Neuronal stem cell (in vitro differentiated cells): ENCODE data around the gene TBC1D14.
A peak's percentile ranks its signal among the peaks of the same experiment; 100 is the strongest.

Source experiments
- DNase-seq: peaks from one replicate; pipeline ENCODE4 v3.0.0-alpha.2; 2013; ENCODE audit warnings: low spot score
- H2AFZ ChIP-seq: one replicate; pipeline ENCODE4 v1.6.1; 2013; ENCODE audit warnings: mild to moderate bottlenecking, low read length, inconsistent platforms
- H2AK5ac ChIP-seq: 2 replicates; pipeline ENCODE4 v1.6.1; 2013; ENCODE audit warnings: low read depth, mild to moderate bottlenecking, inconsistent platforms, low read length, moderate library complexity, mixed read lengths
- H2BK120ac ChIP-seq: 2 replicates; pipeline ENCODE4 v1.6.1; 2013; ENCODE audit warnings: low read depth, mild to moderate bottlenecking, inconsistent platforms, low read length, moderate library complexity, mixed read lengths
- H2BK12ac ChIP-seq: one replicate; pipeline ENCODE4 v1.6.1; 2013; ENCODE audit warnings: low read length, inconsistent platforms
- H2BK15ac ChIP-seq: 2 replicates; pipeline ENCODE4 v1.6.1; 2013; ENCODE audit warnings: mild to moderate bottlenecking, low read length, inconsistent platforms, mixed read lengths
- H2BK5ac ChIP-seq: one replicate; pipeline ENCODE4 v1.6.1; 2013; ENCODE audit warnings: inconsistent platforms, mild to moderate bottlenecking, low read length, moderate library complexity
- H3K14ac ChIP-seq: one replicate; pipeline ENCODE4 v1.6.1; 2013; ENCODE audit warnings: low read length, inconsistent platforms
- H3K18ac ChIP-seq: 2 replicates; pipeline ENCODE4 v1.6.1; 2013; ENCODE audit warnings: low read length, inconsistent platforms
- H3K23ac ChIP-seq: 2 replicates; pipeline ENCODE4 v1.6.1; 2013; ENCODE audit warnings: low read depth, mild to moderate bottlenecking, mixed read lengths, low read length, inconsistent platforms; ENCODE audit not compliant: poor library complexity
- H3K27ac ChIP-seq: replicated peaks from 3 replicates; pipeline ENCODE4 v1.5.1; 2013; ENCODE audit warnings: low read length, inconsistent platforms
- H3K27me3 ChIP-seq, 3 experiments: 2 replicates each; pipeline ENCODE4 v1.6.1; 2013; ENCODE audit warnings: low read length in 3 of 3, mild to moderate bottlenecking in 2 of 3, inconsistent platforms in 1 of 3, low read depth in 1 of 3, mixed read lengths in 1 of 3, moderate library complexity in 1 of 3; ENCODE audit not compliant: control insufficient read depth in 3 of 3, insufficient read depth in 3 of 3
- H3K36me3 ChIP-seq, 2 donors: replicated peaks in 1 of 2; 2 replicates each; pipeline ENCODE4 v1.6.1; 2013; ENCODE audit warnings: low read length in 2 of 2; ENCODE audit not compliant: control insufficient read depth in 2 of 2, insufficient read depth in 2 of 2
- H3K4ac ChIP-seq: 2 replicates; pipeline ENCODE4 v1.6.1; 2013; ENCODE audit warnings: inconsistent platforms, mild to moderate bottlenecking, low read length, moderate library complexity
- H3K4me1 ChIP-seq, 2 donors: 1 replicate in 1 of 2; 2 replicates in 1 of 2; pipeline ENCODE4 v1.6.1; 2013; ENCODE audit warnings: low read length in 2 of 2, low read depth in 1 of 2; ENCODE audit not compliant: control insufficient read depth in 2 of 2, insufficient read depth in 1 of 2
- H3K4me2 ChIP-seq: one replicate; pipeline ENCODE4 v1.6.1; 2013; ENCODE audit warnings: mild to moderate bottlenecking, low read length, inconsistent platforms; ENCODE audit not compliant: insufficient read depth, poor library complexity, severe bottlenecking
- H3K4me3 ChIP-seq, 2 donors: 2 replicates each; pipeline ENCODE4 v1.5.1; 2013; ENCODE audit warnings: low read length in 2 of 2, mild to moderate bottlenecking in 2 of 2, inconsistent platforms in 1 of 2, moderate library complexity in 1 of 2
- H3K79me1 ChIP-seq: one replicate; pipeline ENCODE4 v1.6.1; 2013; ENCODE audit warnings: low read depth, mild to moderate bottlenecking, inconsistent platforms, low read length, moderate library complexity
- H3K9ac ChIP-seq: one replicate; pipeline ENCODE4 v1.6.1; 2013; ENCODE audit warnings: mild to moderate bottlenecking, low read depth, low read length, inconsistent platforms; ENCODE audit not compliant: poor library complexity
- H3K9me3 ChIP-seq, 2 donors: replicated peaks in 1 of 2; 2 replicates each; pipeline versions ENCODE3 to v1.6.1; 2013; ENCODE audit warnings: low read length in 2 of 2, mild to moderate bottlenecking in 2 of 2, inconsistent platforms in 1 of 2, low read depth in 1 of 2, mixed read lengths in 1 of 2, moderate library complexity in 1 of 2; ENCODE audit not compliant: control insufficient read depth in 2 of 2, insufficient read depth in 1 of 2
- H4K8ac ChIP-seq: one replicate; pipeline ENCODE4 v1.6.1; 2013; ENCODE audit warnings: low read depth, mild to moderate bottlenecking, inconsistent platforms, low read length, moderate library complexity
- H4K91ac ChIP-seq: one replicate; pipeline ENCODE4 v1.6.1; 2013; ENCODE audit warnings: low read length, low read depth, mild to moderate bottlenecking, inconsistent platforms; ENCODE audit not compliant: poor library complexity
- WGBS, 2 donors: extraction: QIAGEN DNeasy Blood & Tissue Kit; methylation state at CpG; one replicate each; pipeline ENCODE4 v1.1.7; 2013; ENCODE audit warnings: missing lambda C conversion rate in 2 of 2, mixed read lengths in 1 of 2; ENCODE audit not compliant: insufficient read length in 2 of 2, insufficient replicate concordance in 1 of 2; ENCODE audit errors: extremely low coverage in 2 of 2; 5-methylcytosine and 5-hydroxymethylcytosine counted together

Gene TBC1D14

GRCh38 chr4:6896035-6896434, 13.6 kb upstream of the TBC1D14 start:
- Histone ChIP-seq H2AK5ac (no peak overlapping the region), H3K9ac (no peak overlapping the region), H2BK5ac (no peak overlapping the region), H3K14ac (no peak overlapping the region), H3K4me2 (no peak overlapping the region), H4K91ac (no peak overlapping the region), H3K9me3 (no peaks in the 10 kb centered on the region), H3K4me1 (peaks cover 5 to 6% of the 10 kb centered on the region in 2 donors), H3K27me3 (peaks cover 0 to 1% (median 0%) of the 10 kb centered on the region in 3 experiments), H3K4me3 (no peak overlapping the region), H3K27ac (no peak overlapping the region), H2BK120ac (no peak overlapping the region), H3K79me1 (no peaks in the 10 kb centered on the region), H3K23ac (no peak overlapping the region), H4K8ac (no peak overlapping the region), H3K36me3 (no peaks in the 10 kb centered on the region), H3K4ac (no peak overlapping the region), H3K18ac (no peak overlapping the region), H2BK12ac (no peak overlapping the region), H2AFZ (no peak overlapping the region), H2BK15ac (no peak overlapping the region)
- no peak for DNase-seq
- no CpG with 5 or more reads among the region's 5 CpGs for WGBS, 2 donors

- Histone ChIP-seq H2BK15ac (no peak overlapping the region), H3K4me2 (no peak overlapping the region), H3K4ac (no peak overlapping the region), H3K14ac (no peak overlapping the region), H3K36me3 (no peaks in the 10 kb centered on the region), H3K9ac (no peak overlapping the region), H3K27ac (no peak overlapping the region), H3K9me3 (no peaks in the 10 kb centered on the region), H2BK120ac (no peak overlapping the region), H4K8ac (no peak overlapping the region), H3K79me1 (no peaks in the 10 kb centered on the region), H3K4me3 (no peak overlapping the region), H3K4me1 (peaks cover 0 to 3% of the 10 kb centered on the region in 2 donors), H3K18ac (no peak overlapping the region), H3K23ac (no peak overlapping the region), H2BK5ac (no peak overlapping the region), H2AFZ (no peak overlapping the region), H3K27me3 (peaks cover 0 to 7% (median 0%) of the 10 kb centered on the region in 3 experiments), H2BK12ac (no peak overlapping the region), H2AK5ac (no peak overlapping the region), H4K91ac (no peak overlapping the region)
- no peak for DNase-seq
- no CpG with 5 or more reads among the region's 3 CpGs for WGBS, 2 donors
Observed at GRCh38 chr4:6898763-6899162, 10.9 kb upstream of the TBC1D14 start.

- Histone ChIP-seq H3K23ac (no peak overlapping the region), H3K79me1 (no peaks in the 10 kb centered on the region), H3K4ac (no peak overlapping the region), H4K91ac (no peak overlapping the region), H3K27me3 (peaks cover 0 to 7% (median 0%) of the 10 kb centered on the region in 3 experiments), H3K14ac (no peak overlapping the region), H3K27ac (no peak overlapping the region), H3K18ac (no peak overlapping the region), H2BK120ac (no peak overlapping the region), H3K4me3 (no peak overlapping the region), H2AK5ac (no peak overlapping the region), H3K4me1 (peaks cover 0 to 3% of the 10 kb centered on the region in 2 donors), H2AFZ (no peak overlapping the region), H3K9me3 (no peaks in the 10 kb centered on the region), H2BK12ac (no peak overlapping the region), H4K8ac (no peak overlapping the region), H2BK15ac (peak overlapping the region; percentile 2), H3K4me2 (no peak overlapping the region), H3K9ac (no peak overlapping the region), H3K36me3 (no peaks in the 10 kb centered on the region), H2BK5ac (no peak overlapping the region)
- no CpG with 5 or more reads among the region's 10 CpGs for WGBS, 2 donors
- no peak for DNase-seq
Observed at GRCh38 chr4:6900181-6900812, 9.3 kb upstream of the TBC1D14 start.

- no peak overlapping the region for H3K27ac ChIP-seq
- no peak overlapping the region for H2BK120ac ChIP-seq
- H3K14ac ChIP-seq = no peak overlapping the region
- H3K27me3 ChIP-seq = peaks cover 0 to 7% (median 0%) of the 10 kb centered on the region in 3 experiments
- H3K9ac ChIP-seq = no peak overlapping the region
- no peak overlapping the region for H2BK12ac ChIP-seq
- H3K23ac ChIP-seq = no peak overlapping the region
- no peak overlapping the region for H4K8ac ChIP-seq
- no peak overlapping the region for H3K4ac ChIP-seq
- H4K91ac ChIP-seq = no peak overlapping the region
- H3K36me3 ChIP-seq = no peaks in the 10 kb centered on the region
- peak overlapping the region; percentile 40 for H2AFZ ChIP-seq
- H3K79me1 ChIP-seq = no peaks in the 10 kb centered on the region
- H3K18ac ChIP-seq = no peak overlapping the region
- H2AK5ac ChIP-seq = peak overlapping the region; percentile 36
- no peaks in the 10 kb centered on the region for H3K9me3 ChIP-seq
- H2BK15ac ChIP-seq = no peak overlapping the region
- WGBS, 2 donors = no CpG with 5 or more reads among the region's 12 CpGs
- peaks cover 3 to 4% of the 10 kb centered on the region in 2 donors for H3K4me1 ChIP-seq
- no peak overlapping the region for H3K4me3 ChIP-seq
- H2BK5ac ChIP-seq = no peak overlapping the region
- DNase-seq = no peak
- H3K4me2 ChIP-seq = no peak overlapping the region
Observed at GRCh38 chr4:6900956-6901355, 8.7 kb upstream of the TBC1D14 start.
